HEK293 (cell line): ENCODE results near the gene LTBP1.

Experiments
- CTCF ChIA-PET: fragments of 350-600 bp; formaldehyde crosslinking; extraction: SDS; loops from one replicate; lab custom pipeline; 2021; ENCODE audit warnings: antibody characterized with exemption; lab: Yijun Ruan, JAX
- POLR2A ChIA-PET: fragments of 300-600 bp; formaldehyde crosslinking; extraction: SDS; loops from one replicate; lab custom pipeline; 2020; ENCODE audit warnings: antibody characterized with exemption, inconsistent platforms; lab: Yijun Ruan, JAX
- H3K27ac ChIP-seq: fragments of 200-500 bp; sonication (Bioruptor generic); 2 replicates; pipeline ENCODE4 v1.5.1; 2014; ENCODE audit warnings: low read depth, low read length, control low read depth, inconsistent platforms; ENCODE audit errors: extremely low read depth
- H3K36me3 ChIP-seq, 2 experiments: fragments of 200-500 bp in 1 of 2; sonication (Bioruptor generic) in 1 of 2; 1 replicate in 1 of 2; 2 replicates in 1 of 2; pipeline ENCODE4 v1.5.1; 2014 to 2017; ENCODE audit warnings: inconsistent platforms in 2 of 2, low read length in 2 of 2; ENCODE audit not compliant: control insufficient read depth in 2 of 2, insufficient read depth in 1 of 2
- H3K4me1 ChIP-seq: fragments of 200-500 bp; sonication (Bioruptor generic); 2 replicates; pipeline ENCODE4 v1.5.1; 2014; ENCODE audit warnings: mild to moderate bottlenecking, low read length, inconsistent platforms; ENCODE audit not compliant: control insufficient read depth, insufficient read depth
- H3K4me3 ChIP-seq: 2 replicates; pipeline ENCODE4 v1.5.1; 2011; ENCODE audit warnings: low read depth, mild to moderate bottlenecking, control low read depth, low read length, moderate library complexity
- H3K9me3 ChIP-seq: fragments of 200-500 bp; sonication (Bioruptor generic); 2 replicates; pipeline ENCODE4 v1.5.1; 2014; ENCODE audit warnings: low read depth, low read length, inconsistent platforms; ENCODE audit not compliant: control insufficient read depth, insufficient read depth
- BCL11A ChIP-seq: fragments of 450-650 bp; formaldehyde crosslinking; IDR thresholded peaks from 2 replicates; pipeline ENCODE4 v1.5.1; 2016; ENCODE audit warnings: low read depth, missing biosample characterization, missing genetic modification characterization
- GLI2 ChIP-seq: fragments of 450-650 bp; formaldehyde crosslinking; IDR thresholded peaks from 2 replicates; pipeline ENCODE4; 2017; ENCODE audit warnings: missing biosample characterization, missing genetic modification characterization, low read depth, borderline replicate concordance
- MZF1 ChIP-seq: fragments of 450-650 bp; formaldehyde crosslinking; IDR thresholded peaks from 2 replicates; pipeline ENCODE4 v1.5.1; 2017; ENCODE audit warnings: missing biosample characterization, missing genetic modification characterization, borderline replicate concordance
- OVOL3 ChIP-seq: fragments of 450-650 bp; formaldehyde crosslinking; IDR thresholded peaks from 2 replicates; pipeline ENCODE4 v1.5.1; 2016; ENCODE audit warnings: missing biosample characterization, missing genetic modification characterization
- PRDM1 ChIP-seq: fragments of 450-650 bp; formaldehyde crosslinking; IDR thresholded peaks from 2 replicates; pipeline ENCODE4; 2016; ENCODE audit warnings: missing biosample characterization, missing genetic modification characterization
- PRDM6 ChIP-seq: fragments of 450-650 bp; formaldehyde crosslinking; IDR thresholded peaks from 2 replicates; pipeline ENCODE4 v1.5.1; 2017; ENCODE audit warnings: missing biosample characterization, missing genetic modification characterization
- SP2 ChIP-seq: fragments of 450-650 bp; formaldehyde crosslinking; IDR thresholded peaks from 2 replicates; pipeline ENCODE4 v1.5.1; 2016; ENCODE audit warnings: missing biosample characterization, missing genetic modification characterization
- SP7 ChIP-seq: fragments of 450-650 bp; formaldehyde crosslinking; IDR thresholded peaks from 2 replicates; pipeline ENCODE4 v1.5.1; 2016; ENCODE audit warnings: missing biosample characterization, missing genetic modification characterization
- TCF7L2 ChIP-seq: IDR thresholded peaks from 2 replicates; pipeline ENCODE4 v1.6.1; 2011; ENCODE audit warnings: low read depth, mild to moderate bottlenecking, inconsistent platforms, low read length, moderate library complexity, borderline replicate concordance
- WT1 ChIP-seq: fragments of 450-650 bp; formaldehyde crosslinking; IDR thresholded peaks from 2 replicates; pipeline ENCODE4 v1.5.1; 2016; ENCODE audit warnings: missing biosample characterization, missing genetic modification characterization
- ZBTB1 ChIP-seq: fragments of 450-650 bp; formaldehyde crosslinking; IDR thresholded peaks from 2 replicates; pipeline ENCODE4 v1.5.1; 2016; ENCODE audit warnings: missing biosample characterization, missing genetic modification characterization
- ZBTB17 ChIP-seq: fragments of 450-650 bp; formaldehyde crosslinking; IDR thresholded peaks from 2 replicates; pipeline ENCODE4 v1.5.1; 2016; ENCODE audit warnings: missing biosample characterization, missing genetic modification characterization
- ZBTB49 ChIP-seq: fragments of 450-650 bp; formaldehyde crosslinking; IDR thresholded peaks from 2 replicates; pipeline ENCODE4 v1.5.1; 2016; ENCODE audit warnings: missing biosample characterization, missing genetic modification characterization, low read depth
- ZEB2 ChIP-seq: fragments of 450-650 bp; formaldehyde crosslinking; IDR thresholded peaks from 2 replicates; pipeline ENCODE4 v1.5.1; 2016; ENCODE audit warnings: missing biosample characterization, missing genetic modification characterization
- ZNF155 ChIP-seq: fragments of 450-650 bp; formaldehyde crosslinking; IDR thresholded peaks from 2 replicates; pipeline ENCODE4 v1.5.1; 2016; ENCODE audit warnings: missing biosample characterization, missing genetic modification characterization
- ZNF175 ChIP-seq: fragments of 450-650 bp; formaldehyde crosslinking; IDR thresholded peaks from 2 replicates; pipeline ENCODE4 v1.5.1; 2016; ENCODE audit warnings: missing biosample characterization, missing genetic modification characterization
- ZNF362 ChIP-seq: fragments of 450-650 bp; formaldehyde crosslinking; IDR thresholded peaks from 2 replicates; pipeline ENCODE4 v1.5.1; 2016; ENCODE audit warnings: missing biosample characterization, missing genetic modification characterization
- ZNF366 ChIP-seq: fragments of 450-650 bp; formaldehyde crosslinking; conservative IDR thresholded peaks from 2 replicates; pipeline ENCODE4 v1.5.1; 2016; ENCODE audit warnings: missing biosample characterization, missing genetic modification characterization
- ZNF394 ChIP-seq: fragments of 450-650 bp; formaldehyde crosslinking; IDR thresholded peaks from 2 replicates; pipeline ENCODE4 v1.5.1; 2016; ENCODE audit warnings: missing biosample characterization, missing genetic modification characterization, mild to moderate bottlenecking, moderate library complexity, borderline replicate concordance
- ZNF544 ChIP-seq: fragments of 450-650 bp; formaldehyde crosslinking; IDR thresholded peaks from 2 replicates; pipeline ENCODE4 v1.5.0; 2017; ENCODE audit warnings: missing biosample characterization, missing genetic modification characterization
- ZNF548 ChIP-seq: fragments of 450-650 bp; formaldehyde crosslinking; IDR thresholded peaks from 2 replicates; pipeline ENCODE4 v1.5.1; 2016; ENCODE audit warnings: missing biosample characterization, missing genetic modification characterization
- ZNF600 ChIP-seq: fragments of 450-650 bp; formaldehyde crosslinking; IDR thresholded peaks from 2 replicates; pipeline ENCODE4 v1.5.1; 2016; ENCODE audit warnings: missing biosample characterization, missing genetic modification characterization
- TF ChIP-seq, protein P1 (sequence below): fragments of 450-650 bp; formaldehyde crosslinking; IDR thresholded peaks from 2 replicates; pipeline ENCODE4 v1.5.1; 2017; ENCODE audit warnings: missing biosample characterization, missing genetic modification characterization
- TF ChIP-seq, protein P2 (sequence below): fragments of 450-650 bp; formaldehyde crosslinking; IDR thresholded peaks from 2 replicates; pipeline ENCODE4 v1.5.1; 2016; ENCODE audit warnings: missing biosample characterization, missing genetic modification characterization
- TF ChIP-seq, protein P3 (sequence below): fragments of 450-650 bp; formaldehyde crosslinking; IDR thresholded peaks from 2 replicates; pipeline ENCODE4 v1.5.1; 2016; ENCODE audit warnings: missing biosample characterization, missing genetic modification characterization

LTBP1 gene

GRCh38 chr2:33289961-33290360 lies 343.2 kb downstream of the LTBP1 start:
- Histone ChIP-seq H3K9me3 (no peaks in the 10 kb centered on the region), H3K36me3 (no peaks in the 10 kb centered on the region), H3K27ac (no peak overlapping the region), H3K4me3 (no peak overlapping the region), H3K4me1 (peaks cover 20% of the 10 kb centered on the region)
- TF ChIP-seq SP2 (tag by site-specific recombination) (no peak), ZNF155 (tag by site-specific recombination) (no peak)
- TF ChIP-seq, protein P1, sequence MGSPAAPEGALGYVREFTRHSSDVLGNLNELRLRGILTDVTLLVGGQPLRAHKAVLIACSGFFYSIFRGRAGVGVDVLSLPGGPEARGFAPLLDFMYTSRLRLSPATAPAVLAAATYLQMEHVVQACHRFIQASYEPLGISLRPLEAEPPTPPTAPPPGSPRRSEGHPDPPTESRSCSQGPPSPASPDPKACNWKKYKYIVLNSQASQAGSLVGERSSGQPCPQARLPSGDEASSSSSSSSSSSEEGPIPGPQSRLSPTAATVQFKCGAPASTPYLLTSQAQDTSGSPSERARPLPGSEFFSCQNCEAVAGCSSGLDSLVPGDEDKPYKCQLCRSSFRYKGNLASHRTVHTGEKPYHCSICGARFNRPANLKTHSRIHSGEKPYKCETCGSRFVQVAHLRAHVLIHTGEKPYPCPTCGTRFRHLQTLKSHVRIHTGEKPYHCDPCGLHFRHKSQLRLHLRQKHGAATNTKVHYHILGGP (tag by site-specific recombination) = no peak
- ChIA-PET POLR2A (no interaction called here), CTCF (no interaction called here)

- H3K9me3 ChIP-seq = no peaks in the 10 kb centered on the region
- H3K27ac ChIP-seq = peak overlapping the region; percentile 55
- ChIA-PET CTCF (interaction anchor here (1.1 kb wide), 1 partner anchor 20 kb away, joined by 3 read pairs; no protein-coding TSS in a partner anchor), POLR2A (interaction anchor here (0.8 kb wide), 1 partner anchor 15 kb away, joined by 3 read pairs; no protein-coding TSS in a partner anchor)
- peaks cover 20% of the 10 kb centered on the region for H3K4me1 ChIP-seq
- no peaks in the 10 kb centered on the region for H3K36me3 ChIP-seq
- peak overlapping the region; percentile 19 for H3K4me3 ChIP-seq
- TF ChIP-seq, protein P2, sequence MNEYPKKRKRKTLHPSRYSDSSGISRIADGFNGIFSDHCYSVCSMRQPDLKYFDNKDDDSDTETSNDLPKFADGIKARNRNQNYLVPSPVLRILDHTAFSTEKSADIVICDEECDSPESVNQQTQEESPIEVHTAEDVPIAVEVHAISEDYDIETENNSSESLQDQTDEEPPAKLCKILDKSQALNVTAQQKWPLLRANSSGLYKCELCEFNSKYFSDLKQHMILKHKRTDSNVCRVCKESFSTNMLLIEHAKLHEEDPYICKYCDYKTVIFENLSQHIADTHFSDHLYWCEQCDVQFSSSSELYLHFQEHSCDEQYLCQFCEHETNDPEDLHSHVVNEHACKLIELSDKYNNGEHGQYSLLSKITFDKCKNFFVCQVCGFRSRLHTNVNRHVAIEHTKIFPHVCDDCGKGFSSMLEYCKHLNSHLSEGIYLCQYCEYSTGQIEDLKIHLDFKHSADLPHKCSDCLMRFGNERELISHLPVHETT (tag by site-specific recombination) = no peak
- TF ChIP-seq ZEB2 (peak; percentile 53; the same call in 1 of the 2 replicates), GLI2 (tag by site-specific recombination) (no peak), PRDM1 (tag by site-specific recombination) (no peak), ZNF544 (tag by site-specific recombination) (no peak), PRDM6 (peak; percentile 92), ZBTB1 (tag by site-specific recombination) (0 out of 2 replicates have a peak, but pooled peaks have one; percentile 47), ZNF175 (tag by site-specific recombination) (no peak), ZNF600 (tag by site-specific recombination) (peak; percentile 87), MZF1 (no peak), ZNF548 (tag by site-specific recombination) (no peak), TCF7L2 (no peak), OVOL3 (tag by site-specific recombination) (no peak), SP7 (tag by site-specific recombination) (peak; percentile 79), WT1 (tag by site-specific recombination) (peak; percentile 78), ZBTB17 (tag by site-specific recombination) (peak; percentile 66), ZNF394 (tag by site-specific recombination) (no peak), BCL11A (tag by site-specific recombination) (no peak), ZNF362 (tag by site-specific recombination) (0 out of 2 replicates have a peak, but pooled peaks have one; percentile 18), ZNF366 (tag by site-specific recombination) (peak; percentile 77), ZBTB49 (tag by site-specific recombination) (no peak)
- TF ChIP-seq, protein P3, sequence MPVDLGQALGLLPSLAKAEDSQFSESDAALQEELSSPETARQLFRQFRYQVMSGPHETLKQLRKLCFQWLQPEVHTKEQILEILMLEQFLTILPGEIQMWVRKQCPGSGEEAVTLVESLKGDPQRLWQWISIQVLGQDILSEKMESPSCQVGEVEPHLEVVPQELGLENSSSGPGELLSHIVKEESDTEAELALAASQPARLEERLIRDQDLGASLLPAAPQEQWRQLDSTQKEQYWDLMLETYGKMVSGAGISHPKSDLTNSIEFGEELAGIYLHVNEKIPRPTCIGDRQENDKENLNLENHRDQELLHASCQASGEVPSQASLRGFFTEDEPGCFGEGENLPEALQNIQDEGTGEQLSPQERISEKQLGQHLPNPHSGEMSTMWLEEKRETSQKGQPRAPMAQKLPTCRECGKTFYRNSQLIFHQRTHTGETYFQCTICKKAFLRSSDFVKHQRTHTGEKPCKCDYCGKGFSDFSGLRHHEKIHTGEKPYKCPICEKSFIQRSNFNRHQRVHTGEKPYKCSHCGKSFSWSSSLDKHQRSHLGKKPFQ (tag by site-specific recombination) = no peak
These were observed 344.7 kb downstream of the LTBP1 start for GRCh38 chr2:33291278-33292013.
